OCI-M2 (cell line): ENCODE data around the gene EGFLAM.

Experiments used
- DNase-seq: peaks from one replicate; lab custom pipeline; 2025; ENCODE audit not compliant: unreplicated experiment; lab: John Stamatoyannopoulos, UW

Gene EGFLAM

DNA sequence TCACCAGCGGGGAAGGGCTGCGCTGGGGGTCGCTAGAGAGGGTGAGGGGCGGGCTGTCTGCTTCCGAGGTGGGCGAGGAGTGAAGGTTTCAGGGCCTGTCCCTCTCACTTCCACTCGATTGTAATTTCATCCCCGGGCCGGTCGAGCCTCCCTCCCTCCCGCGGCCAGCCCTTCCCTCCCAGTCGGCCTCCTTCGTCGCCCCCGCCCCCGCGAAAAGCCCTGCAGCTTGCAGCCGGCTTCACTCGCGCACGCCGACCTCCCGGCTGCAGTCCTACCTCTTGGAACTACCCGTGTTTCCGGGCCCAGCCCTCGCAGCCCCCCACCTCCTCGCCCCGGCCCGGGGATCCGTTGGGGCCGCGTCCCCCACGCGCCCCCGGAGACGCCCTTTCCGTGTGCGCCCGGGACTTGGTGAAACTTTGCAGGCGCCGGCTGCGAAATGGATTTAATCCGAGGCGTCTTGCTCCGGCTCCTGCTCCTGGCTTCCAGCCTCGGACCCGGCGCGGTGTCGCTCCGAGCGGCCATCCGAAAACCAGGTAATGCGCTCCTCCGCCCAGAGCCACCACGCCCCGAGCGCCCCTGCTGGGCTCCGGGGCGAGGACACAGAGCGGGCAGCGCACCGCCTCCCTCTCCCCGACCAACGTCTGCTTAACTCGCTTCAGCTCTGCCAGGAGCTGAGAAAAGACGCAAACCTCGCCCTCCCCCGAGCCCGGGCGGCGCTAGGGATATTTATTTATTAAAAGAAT lies at the start of gene EGFLAM:
Gene EGFLAM, plus strand, starts transcription at position 241 of the 743 bp plus-strand sequence. Its CDS starts 196 bp downstream, at position 437.
- DNase-seq: no peak

DNA sequence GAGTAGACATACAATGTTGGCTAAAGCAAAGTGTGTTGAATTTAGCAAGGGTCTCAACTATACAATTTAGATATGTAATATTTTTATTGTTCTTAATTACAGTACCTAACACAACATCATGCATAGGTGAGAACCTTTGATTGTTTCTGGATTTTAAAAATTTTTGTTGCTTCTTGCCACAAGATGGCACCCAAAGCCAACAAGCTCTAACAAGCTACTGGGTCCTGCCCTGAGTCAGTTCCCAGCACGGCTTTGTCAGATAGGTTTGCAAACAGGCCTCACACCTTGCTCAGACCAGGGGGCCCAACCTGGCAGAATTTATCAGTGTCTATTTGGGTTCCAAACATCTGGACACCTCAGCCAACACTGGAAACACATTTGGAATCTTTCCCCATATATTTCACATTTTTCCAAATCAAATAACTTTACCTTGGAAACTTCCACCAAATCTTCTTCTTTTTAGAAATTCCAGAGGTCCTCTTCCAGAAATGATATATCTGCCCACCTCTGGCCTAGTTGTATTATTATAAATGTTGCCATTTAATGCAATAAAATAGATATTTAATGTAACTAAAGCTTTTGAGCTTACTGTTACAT lies 49.5 kb upstream of the EGFLAM start:
- DNase-seq: no peak

DNA sequence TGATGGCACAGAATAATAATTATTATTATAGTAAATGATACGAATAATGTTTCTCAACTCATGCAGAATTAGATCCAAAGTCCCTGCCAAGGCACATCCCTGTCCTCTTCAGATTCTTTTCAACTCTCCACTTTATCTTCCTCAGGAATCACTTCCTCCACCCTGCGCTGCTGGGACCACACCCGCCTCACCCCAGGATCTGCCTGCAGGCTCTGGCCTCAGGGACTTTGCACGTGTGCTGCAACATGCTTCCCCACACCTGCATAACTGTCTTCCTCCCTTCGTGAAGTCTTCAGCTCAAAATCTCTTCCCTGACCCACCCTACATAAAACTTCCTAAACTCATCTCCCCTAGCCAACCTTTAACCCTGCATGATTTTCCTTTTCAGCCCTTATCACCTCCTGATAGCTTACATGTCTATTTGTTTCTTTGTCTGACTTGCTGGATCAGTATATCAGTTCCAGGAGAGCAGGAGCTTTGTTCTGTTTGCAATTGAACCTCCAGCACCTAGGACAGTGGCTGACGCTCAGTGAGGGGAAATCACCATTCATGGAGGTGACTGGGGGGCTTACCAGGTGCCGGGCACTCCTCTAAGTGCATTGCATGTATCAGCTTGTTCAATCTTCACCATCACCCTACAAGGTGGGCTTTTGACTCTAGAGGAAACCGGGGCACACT lies 47.5 kb upstream of the EGFLAM start:
- no peak for DNase-seq

GRCh38 chr5:38211354-38211710 lies 47.0 kb upstream of the EGFLAM start:
- DNase-seq: no peak

DNA sequence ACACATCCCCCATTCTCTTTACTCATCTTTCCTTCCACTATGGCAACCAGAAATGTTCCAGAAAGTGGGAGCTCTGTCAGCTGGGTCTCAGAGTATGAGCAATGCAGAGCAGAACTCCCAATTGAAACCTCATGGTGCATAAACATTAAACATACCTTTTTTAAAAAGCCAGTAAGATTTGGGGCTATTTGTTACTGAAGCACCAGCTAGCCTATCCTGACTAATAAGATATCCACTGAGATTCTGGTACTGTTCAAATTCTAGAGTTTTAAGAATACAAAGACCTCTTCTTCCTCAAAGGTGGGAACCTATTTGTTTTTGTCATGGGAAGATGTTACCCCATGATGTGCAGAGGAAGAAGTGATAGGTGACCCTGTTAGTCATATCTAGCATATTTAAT lies 46.1 kb upstream of the EGFLAM start:
- DNase-seq: no peak

- no peak for DNase-seq
Observed at GRCh38 chr5:38226091-38226490, 32.3 kb upstream of the EGFLAM start.

DNA sequence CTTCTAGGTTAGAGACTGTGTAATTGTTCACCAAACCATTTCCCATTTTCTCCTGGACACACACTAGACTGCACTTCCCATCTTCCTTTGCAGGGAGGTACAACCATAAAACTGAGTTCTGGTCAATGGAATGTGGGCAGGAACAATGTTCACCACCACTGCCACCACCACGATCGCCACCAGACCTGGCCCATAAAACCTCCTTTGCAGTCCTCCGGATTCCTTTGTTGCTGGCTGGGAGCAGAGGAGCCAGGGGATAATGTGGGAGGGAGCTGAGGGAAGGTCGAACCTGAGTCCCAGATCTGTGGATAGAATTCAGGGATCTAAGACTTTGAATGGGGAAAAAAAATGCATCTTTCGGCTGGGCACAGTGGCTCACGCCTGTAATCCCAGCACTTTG lies 29.4 kb upstream of the EGFLAM start:
- no peak for DNase-seq

DNA sequence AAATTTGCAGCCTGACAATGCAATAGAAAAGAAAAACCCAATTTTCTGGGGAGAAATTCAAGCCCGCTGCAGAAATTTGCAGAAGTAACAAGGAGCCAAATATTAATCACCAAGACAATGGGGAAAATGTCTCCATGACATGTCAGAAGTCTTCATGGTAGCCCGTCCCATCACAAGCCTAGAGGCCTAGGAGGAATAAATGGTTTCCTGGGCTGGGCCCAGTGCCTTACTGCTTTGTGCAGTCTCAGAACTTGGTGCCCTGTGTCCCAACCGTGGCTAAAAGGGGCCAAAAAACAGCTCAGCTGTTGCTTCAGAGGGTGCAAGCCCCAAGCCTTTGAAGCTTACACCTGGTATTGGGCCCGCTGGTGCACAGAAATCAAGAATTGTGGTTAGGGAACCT lies 23.6 kb upstream of the EGFLAM start:
- DNase-seq: no peak

- DNase-seq: no peak
Observed at GRCh38 chr5:38237681-38238080, 20.7 kb upstream of the EGFLAM start.

DNA sequence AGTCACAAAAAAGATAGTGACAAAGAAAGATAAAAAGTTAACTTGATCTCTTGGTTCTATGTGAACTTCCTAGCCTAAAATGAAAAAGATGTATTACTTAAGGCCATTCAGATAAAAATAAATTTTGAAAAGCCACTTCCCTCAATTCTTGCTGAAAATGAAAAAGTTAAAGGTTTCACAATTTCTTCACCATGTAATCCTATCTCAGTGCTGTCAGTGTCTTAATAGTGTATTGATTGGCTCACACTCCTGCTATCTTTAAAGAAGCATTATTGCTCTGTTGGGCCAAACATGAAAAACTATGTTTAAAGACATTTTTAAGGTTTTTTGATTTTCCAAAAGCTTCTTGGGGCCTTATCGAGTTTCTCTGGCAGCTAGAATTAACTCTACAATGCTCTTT lies 18.1 kb upstream of the EGFLAM start:
- no peak for DNase-seq

GRCh38 chr5:38241655-38242054 lies 16.7 kb upstream of the EGFLAM start:
- no peak for DNase-seq

DNA sequence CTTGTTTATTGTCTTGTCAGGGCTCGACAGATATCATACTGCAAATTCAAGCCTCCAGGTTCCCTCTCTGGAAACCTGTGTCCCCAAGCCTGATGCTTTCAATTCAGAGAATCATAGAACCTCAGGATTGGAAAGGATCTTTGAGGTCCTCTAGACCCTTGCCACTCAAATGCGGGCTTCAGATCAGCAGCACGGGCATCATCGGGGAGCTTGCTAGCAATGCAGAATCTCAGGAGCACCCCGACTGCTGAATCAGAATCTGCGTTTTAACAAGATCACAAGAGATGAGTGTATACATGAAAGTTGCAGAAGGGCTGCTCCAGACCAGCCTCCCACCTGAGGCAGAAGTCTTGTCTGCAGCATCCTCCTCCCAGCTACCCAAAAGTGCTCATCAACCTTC lies 13.1 kb upstream of the EGFLAM start:
- no peak for DNase-seq

GRCh38 chr5:38249301-38249700 lies 9.1 kb upstream of the EGFLAM start:
- no peak for DNase-seq

DNA sequence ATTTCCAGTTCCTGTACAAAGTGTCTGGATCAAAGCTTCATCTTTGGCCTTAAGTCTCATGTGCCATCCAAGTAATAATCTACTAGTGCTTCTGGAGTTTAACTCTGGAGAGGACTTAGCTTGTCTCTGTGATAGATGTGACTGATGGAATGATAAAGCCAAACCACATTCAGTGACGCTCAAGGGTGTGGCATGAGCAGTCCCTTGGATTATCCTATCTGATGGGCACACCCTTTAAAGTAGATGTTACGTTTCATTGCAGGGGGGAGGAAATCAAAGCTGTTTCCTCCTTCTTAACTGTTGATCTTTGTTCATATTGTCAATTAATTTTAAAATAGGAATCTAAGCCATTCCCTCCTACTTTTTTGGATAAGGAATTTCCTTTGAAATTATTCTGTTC lies 8.5 kb upstream of the EGFLAM start:
- DNase-seq: no peak

GRCh38 chr5:38250763-38251448 lies 7.5 kb upstream of the EGFLAM start:
- no peak for DNase-seq

DNA sequence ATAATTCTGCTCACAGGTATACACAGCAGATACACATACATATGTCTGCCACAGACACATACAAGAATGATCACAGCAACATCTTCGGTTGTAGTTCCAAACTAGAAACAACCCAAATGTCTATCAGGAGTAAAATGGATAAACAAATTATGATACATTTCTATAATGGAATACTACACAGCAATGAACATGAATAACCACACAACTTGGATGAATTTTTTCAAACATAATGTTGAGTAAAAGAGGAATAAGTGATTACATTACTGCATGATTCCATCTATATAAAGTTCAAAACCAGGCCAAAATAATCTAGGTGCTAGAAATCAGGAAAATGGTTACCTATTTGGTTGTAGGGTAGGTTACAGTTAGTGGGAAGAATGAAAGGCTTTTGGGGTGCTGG lies 4.6 kb upstream of the EGFLAM start:
- no peak for DNase-seq

GRCh38 chr5:38257308-38258041 lies 884 bp upstream of the EGFLAM start:
- no peak for DNase-seq

DNA sequence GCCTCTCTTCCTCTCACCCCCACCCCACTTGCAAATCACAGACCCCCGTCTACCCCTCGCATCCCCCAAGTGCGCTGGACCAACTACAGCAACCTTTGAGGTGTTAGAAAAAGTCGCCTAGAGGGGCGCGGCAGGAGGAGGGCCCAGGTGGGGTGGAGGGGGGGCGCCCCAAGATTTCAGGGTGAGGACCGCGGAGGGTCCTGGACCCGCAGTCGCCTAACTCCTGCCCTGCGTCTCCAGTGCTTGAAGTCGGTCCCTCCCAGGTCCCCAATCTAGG lies 379 bp upstream of the EGFLAM start:
- no peak for DNase-seq

DNA sequence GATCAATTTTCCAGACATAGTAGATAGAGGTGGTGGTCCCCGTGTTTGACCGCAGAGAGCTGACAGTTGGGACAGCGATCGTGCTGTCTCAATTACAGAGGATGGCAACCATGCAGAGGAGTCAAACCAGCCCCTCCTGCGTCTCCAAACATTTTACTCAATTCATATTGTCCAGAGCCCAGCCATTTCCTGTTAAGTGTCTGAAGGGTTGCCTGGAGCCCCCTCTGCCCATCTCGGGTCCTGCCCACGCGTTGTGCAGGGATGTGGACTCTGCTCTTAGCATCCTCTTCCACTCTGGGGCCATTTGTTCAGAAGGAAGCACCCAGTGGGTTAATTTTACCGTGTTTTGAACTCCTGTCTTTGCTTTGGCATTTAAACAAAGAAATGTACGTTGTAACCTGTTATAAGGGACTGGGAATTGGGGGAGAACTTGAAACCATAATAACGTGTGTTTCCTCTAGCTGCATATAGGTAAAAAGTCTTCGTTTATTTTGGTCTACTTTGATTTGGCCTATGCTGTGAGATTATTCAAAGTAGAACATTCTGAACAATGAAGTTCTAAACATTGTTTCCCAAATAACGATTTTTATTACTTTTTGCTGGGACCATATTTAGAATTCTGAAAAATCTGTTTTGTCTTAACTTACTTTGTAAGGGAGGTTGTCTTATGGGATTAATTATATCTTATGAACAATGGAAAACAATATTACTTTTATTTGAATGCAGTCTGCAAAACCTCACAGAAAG lies 876 bp downstream of the EGFLAM start:
- DNase-seq: no peak

- DNase-seq: no peak
Observed at GRCh38 chr5:38259809-38260160, 1.4 kb downstream of the EGFLAM start.

DNA sequence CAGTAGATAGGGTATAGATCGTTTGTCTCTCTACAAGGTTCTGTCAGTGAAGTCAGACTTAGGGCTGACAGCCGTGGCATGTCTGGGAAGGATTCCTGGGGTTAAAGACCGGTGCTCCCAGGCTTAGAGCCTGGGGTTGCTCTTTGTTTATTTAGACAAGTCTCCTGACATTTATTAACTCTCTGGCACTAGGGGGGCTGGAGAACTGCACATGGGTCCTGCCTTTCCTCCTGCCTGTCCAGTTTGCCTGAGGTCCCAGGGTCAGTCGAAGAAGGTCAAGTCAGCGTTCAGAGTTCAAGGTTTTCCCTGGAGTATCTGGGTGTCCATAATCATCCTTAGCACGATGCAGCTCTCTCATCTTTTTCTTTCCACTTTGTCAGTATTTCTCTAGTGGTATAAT lies 5.6 kb downstream of the EGFLAM start:
- no peak for DNase-seq
